NCI-H2171 treated with DMSO at 0.1 percent for 48 hours (cell line): ENCODE results near the gene GRPEL1.
A peak's percentile ranks its signal among the peaks of the same experiment; 100 is the strongest.
"Not testable (repeated sequence)": the region's sequence is repeated elsewhere in the genome, so short reads cannot be mapped to it uniquely, and the experiment has no call there.

ENCODE experiments used
- DNase-seq: peaks from one replicate; lab custom pipeline; 2025; lab: John Stamatoyannopoulos, UW

Gene GRPEL1

GRCh38 chr4:7092026-7092425, 24.2 kb upstream of the GRPEL1 start:
- DNase-seq = no peak

GRCh38 chr4:7089213-7089986, 21.5 kb upstream of the GRPEL1 start:
- no peak for DNase-seq

DNA sequence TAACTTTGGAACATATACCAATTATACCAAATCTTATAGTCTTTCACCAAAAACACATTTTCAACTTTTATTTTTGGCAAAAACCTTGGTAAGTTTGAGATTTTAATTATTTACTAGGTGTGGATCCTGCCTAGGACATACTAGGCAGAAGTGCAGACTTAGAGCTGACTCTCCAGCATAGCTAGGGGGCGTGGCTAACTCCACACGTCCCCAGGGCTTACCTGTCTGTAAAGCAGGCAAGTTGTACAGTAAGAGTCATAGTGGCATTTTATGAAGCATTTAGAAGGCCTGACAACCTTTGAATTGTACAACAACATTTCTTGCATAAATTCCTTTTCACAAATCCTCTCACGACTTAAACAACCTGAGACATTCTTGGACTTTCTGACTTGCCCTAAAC, 19.2 kb upstream of the GRPEL1 start:
- DNase-seq = no peak

- no peak for DNase-seq
Measured at GRCh38 chr4:7086384-7086783, 18.5 kb upstream of the GRPEL1 start.

DNA sequence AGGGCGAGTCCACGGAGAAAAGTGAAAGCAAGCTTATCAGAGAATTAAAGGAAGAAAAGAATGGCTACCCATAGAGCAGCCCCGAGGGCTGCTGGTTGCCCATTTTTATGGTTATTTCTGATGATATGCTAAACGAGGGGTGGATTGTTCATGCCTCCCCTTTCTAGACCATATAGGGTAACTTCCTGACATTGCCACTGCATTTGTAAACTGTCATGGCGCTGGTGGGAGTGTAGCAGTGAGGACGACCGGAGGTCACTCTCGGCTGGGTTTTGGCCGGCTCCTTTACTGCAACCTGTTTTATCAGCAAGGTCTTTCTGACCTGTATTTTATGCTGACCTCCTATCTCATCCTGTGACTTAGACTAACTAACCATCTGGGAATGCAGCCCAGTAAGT, 16.7 kb upstream of the GRPEL1 start:
- not testable (repeated sequence) for DNase-seq

DNA sequence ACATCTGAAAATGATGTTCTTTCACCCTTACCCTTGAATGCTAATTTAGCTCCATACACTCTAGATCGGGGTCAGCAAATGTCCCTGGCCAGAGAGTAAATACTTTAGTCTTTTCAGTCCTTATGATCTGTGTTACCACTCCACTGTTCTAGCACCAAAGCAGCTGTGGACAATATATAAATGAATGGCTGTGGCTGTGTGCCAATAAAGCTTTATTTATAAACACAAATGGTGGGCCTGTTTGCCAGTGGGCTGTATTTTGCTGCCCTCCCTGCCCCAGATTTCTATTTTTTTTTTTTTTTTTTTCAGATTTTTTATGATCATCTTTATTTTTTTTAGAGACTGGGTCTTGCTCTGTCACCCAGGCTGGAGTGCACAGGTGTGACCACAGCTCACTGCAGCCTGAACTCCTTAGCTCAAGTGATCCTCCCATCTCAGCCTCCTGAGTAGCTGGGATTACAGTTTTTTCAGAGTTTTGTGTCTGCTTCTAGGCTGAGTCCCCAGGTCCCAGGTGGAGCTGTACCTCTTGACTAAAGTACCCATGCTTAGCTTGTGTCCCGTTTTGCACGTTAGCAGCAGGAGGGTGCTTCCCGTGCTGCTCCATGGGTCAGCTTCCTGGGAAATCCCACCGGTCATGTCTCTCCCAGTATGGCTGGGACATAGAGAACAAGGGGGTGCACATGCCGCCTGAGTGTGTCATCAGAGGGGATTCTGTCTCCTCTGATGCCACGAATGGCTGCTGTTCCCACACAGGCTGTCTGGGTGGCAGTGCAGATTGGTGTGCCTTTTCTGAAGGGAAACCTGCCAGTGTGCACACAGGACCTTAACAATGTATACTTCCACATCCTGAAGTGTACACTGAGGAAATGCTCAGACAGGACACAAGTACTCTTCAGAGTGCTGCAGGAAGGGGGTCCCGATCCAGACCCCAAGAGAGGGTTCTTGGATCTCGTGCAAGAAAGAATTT, 16.0 kb upstream of the GRPEL1 start:
- DNase-seq = no peak

DNA sequence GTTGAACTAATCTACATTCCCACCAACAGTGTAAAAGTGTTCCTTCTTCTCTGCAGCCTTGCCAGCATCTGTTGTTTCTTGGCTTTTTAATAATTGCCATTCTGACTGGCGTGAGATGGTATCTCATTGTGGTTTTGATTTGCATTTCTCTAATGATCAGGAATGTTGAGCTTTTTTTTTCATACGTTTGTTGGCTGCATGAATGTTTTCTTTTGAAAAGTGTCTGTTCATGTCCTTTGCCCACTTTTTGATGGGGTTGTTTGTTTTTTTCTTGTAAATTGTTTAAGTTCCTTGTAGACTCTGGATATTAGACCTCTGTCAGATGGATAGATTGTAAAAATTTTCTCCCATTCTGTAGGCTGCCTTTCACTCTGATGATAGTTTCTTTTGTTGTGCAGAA, 12.0 kb upstream of the GRPEL1 start:
- not testable (repeated sequence) for DNase-seq

- not testable (repeated sequence) for DNase-seq
Measured at GRCh38 chr4:7079483-7079882, 11.6 kb upstream of the GRPEL1 start.

DNA sequence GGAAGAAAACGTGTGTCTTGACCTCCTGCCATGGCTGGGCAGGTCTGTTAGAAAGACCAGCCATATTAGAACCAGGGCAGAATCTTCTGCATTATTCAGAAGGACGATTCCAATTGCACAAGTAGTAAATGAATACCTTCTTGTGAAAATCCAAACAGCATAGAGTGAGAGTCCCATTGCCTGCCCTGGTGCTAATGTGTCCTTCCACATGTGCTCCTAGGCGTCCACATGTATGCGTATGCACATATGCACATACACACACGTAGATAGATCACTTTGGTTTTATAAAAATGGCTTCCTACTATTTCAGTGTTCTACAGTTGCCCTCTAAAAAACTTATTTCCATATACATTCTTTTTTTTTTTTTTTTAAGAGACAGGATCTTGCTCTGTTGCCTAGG, 10.2 kb upstream of the GRPEL1 start:
- DNase-seq = no peak

DNA sequence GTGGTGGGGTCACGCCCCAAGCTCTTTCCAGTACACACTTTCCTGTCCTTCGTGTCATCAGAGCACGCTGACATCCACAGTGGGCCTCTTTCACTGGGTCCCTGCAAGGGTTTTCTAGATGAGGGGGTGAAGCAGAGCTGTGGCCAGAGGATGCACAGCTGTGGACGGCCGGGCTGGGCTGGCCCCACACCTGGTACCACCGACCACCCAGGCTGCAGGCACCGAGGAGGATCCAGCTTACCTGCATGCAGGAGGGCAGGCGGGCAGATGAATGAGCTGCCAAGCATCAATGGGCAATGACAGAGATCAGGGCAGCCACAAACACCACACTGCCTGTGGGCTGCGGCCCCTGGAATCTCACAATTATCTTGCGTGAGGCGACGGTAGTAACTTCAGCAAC, 9.5 kb upstream of the GRPEL1 start:
- DNase-seq = no peak

DNA sequence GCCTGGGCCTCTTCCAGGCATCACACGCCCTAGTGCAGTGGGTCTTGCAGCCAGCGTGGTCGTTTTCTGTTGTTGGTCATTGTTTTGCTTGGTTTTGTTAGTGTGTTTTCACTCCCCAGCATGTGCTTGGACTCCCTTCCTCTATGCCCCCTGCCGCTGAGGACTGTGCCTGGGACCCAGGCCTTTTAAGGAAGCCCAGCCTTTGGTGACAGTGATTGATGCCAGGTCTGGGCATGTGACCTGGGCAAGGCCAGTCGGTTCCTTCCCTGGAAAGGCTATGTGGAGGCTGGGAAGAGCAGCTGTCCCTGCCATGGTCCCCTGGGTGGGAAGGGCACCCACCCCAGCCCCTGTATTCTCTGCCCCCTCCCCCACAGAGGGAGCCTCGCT, 8.8 kb upstream of the GRPEL1 start:
- no peak for DNase-seq

- DNase-seq = no peak
Measured at GRCh38 chr4:7075962-7076695, 8.3 kb upstream of the GRPEL1 start.

DNA sequence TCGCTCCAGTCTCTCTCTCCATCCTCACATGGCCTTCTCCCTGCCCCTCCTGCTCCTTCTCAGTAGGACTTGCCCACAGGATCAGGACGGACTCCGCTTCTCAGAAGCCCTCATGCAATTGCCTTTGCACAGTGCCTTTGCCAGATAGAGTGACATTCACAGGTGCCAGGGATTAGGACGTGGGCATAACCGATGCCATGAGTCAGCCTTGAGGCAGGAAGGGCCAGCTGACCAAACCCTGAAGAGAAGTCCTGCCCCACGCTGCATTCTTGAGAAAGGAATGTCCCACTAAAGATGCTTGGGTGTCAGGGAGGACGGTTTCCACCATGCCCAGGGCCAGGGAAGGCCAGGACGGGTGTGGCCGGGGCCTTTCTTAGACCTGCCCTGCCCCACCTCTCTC, 6.6 kb upstream of the GRPEL1 start:
- no peak for DNase-seq

GRCh38 chr4:7073526-7074390, 5.9 kb upstream of the GRPEL1 start:
- peak; percentile 66 for DNase-seq

DNA sequence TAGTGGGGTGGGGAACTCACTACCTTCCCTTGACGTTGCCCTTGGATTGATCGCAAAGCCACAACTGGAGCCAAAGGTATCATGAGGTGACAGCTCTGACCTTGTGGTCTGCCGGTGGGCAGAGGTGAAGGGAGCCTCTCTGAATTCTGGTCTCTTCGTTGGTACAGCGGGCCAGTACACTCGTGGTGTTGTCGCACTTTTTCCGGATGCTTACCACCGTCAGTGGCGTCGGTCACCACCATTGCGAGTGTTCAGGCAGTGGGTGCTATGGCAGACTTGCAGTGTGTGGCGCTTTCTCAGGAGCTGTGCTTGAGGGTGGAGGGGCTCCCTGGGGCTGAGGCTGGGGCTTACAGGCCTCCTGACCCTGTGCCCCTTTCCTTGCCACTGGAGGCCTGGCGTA, 5.2 kb upstream of the GRPEL1 start:
- DNase-seq = no peak

DNA sequence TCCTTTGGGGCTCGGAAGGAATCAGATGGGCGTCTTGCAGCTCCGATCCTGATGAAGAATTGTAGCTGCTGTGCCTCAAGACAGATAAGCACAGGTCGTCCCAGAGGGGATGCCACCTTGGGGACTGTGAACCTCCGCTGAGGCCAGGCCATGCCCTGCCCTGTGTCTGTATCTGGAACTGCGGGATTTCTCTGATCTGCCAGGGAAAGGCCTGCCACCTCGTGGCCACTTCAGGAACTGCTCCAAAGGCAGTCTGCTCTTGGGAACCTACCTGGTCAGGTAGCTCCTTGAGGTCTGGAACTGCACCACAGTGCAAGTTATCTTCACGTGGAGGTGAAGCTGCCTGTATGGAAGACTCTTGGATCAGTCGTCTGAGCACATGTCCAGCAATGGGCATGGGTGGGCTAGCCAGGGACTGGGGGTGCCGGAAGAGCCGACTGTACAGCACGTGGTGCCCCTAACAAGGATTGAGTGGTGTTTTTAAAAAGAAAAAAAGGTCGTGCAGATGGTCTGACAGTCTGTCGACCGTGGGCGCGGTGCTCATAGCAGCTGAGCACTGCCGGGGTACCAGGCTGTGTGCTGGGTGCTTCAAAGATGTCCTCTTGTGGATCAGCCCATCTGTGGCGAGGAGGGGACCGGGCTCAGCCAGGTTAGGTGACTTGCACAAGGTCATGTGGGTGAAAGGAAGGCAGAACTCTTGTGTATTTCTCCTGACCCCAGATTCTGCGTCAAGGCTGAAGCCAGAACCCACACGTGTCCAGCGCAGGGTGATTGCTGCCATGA, 3.1 kb upstream of the GRPEL1 start:
- peak; percentile 84 for DNase-seq

DNA sequence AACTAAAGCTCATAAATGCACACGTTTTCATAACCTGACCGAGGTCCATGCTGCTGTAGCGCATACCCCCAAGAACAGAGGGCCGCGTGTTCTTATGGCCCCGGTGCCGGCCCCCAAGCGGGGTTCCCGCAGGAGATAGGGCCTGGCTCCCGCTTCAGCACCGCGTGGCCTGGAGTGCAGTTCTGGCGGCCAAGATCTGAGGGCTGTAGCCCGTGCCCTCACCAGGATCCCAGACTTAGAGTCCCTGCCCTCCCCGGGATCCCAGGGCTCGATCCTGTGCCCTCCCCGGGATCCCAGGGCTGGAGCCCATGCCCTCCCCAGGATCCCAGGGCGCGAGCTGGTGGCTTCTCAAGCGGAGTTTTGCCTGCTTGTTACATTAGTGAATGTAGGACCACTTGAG, 1.0 kb upstream of the GRPEL1 start:
- DNase-seq = no peak

- DNase-seq = no peak
Measured at GRCh38 chr4:7068279-7068842, 497 bp upstream of the GRPEL1 start.

DNA sequence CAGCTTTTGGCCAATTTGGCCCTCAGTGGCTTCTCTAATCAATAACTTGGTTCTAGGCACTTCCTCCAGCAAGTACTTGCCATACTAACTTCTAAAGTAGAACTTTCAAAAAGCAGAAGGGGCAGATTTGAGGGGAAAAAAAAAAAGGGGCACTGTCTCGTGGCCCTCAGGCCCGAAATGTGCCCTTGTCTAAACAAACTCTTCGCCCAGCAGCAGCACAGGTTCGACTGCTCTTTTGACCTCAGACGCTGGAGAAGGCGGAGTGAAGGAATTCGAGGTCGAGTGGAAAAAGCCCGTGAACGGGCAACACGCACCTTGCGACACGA, 775 bp downstream of the GRPEL1 start:
- no peak for DNase-seq

DNA sequence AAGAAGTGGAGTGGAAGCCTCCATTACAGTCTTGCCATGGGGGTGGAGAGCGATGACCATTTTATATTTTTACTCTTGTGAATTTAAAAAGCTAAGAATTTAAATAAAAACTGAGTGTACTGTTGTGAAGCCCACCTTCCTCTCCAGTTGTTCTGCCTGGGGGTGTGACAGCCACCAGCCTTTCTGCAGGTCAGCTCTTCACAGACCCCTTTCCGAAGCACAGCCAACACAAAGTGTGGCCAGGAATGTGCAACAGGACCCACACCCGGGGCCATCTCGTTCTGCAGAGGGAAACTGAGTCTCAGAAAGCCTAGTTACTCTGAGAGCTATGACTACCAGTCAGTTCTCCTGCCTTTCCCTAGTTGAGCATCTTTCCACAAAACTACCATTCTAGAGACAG, 1.4 kb downstream of the GRPEL1 start:
- no peak for DNase-seq

GRCh38 chr4:7066006-7066405, 1.9 kb downstream of the GRPEL1 start:
- DNase-seq = no peak
